ENCODE results near the gene TMEM14C.

- TF ChIP-seq SP1 (IDR thresholded peaks at IDR 0.05) (no peak), PKNOX1 (IDR thresholded peaks at IDR 0.05) (no peak), TARDBP (IDR thresholded peaks at IDR 0.05) (no peak), HDGF (IDR thresholded peaks at IDR 0.05; ENCODE audit: borderline replicate concordance) (no peak), FOXM1 (IDR thresholded peaks at IDR 0.05; ENCODE audit: borderline replicate concordance) (no peak), FOXK2 (IDR thresholded peaks at IDR 0.05) (no peak), BHLHE40 (IDR thresholded peaks at IDR 0.05; ENCODE audit: borderline replicate concordance) (no peak), FOXA1 (IDR thresholded peaks at IDR 0.05) (no peak), ELF4 (IDR thresholded peaks at IDR 0.05) (no peak), SUZ12 (IDR thresholded peaks at IDR 0.05) (no peak), ZNF384 (IDR thresholded peaks at IDR 0.05) (no peak)
Measured at GRCh38 chr6:10719964-10720264, 3.0 kb upstream of the TMEM14C start.

All from HEK293T (cell line).